ENCODE results near the gene ZNF595. TPM values are rescaled to one million over a fixed set of nuclear protein-coding genes. Genes with fewer than 3 reads are reported as not detected.
A peak's percentile ranks its signal among the peaks of the same experiment; 100 is the strongest.
"Not testable (repeated sequence)": the region's sequence is repeated elsewhere in the genome, so short reads cannot be mapped to it uniquely, and the experiment has no call there.

ZNF595 gene
- total RNA-seq, 1 donor = 17.7 TPM

DNA sequence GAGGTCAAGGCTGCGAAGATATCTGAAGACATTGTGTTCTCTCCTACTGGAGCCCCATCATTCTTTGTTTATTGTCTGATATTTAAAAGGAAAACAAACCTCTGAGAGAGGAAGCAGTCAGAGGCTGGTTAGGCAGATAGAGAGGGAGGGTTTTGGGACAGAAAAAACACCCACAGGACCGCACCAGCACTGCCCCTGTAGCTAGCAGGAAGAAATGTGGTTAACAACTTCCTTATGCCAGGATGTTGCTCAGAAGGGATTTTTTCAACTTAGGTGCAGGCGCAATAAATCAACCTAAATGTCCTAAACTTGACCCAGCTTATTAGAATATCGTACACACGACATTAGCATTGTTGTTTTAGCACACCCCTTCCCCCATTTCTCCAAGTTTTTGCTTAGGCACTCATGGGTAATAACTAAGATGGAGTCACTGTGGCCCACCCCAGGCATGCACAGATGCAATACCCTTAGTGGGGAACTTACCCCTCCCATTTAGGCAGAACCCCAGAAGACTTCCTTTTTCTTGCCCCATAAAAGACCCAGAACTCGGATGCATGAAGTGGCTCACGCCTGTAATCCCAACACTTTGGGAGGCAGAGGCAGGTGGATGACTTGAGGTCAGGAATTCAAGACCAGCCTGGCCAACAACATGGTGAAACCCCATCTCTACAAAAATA, 68.4 kb downstream of the ZNF595 start:
- no peak for TF ChIP-seq CTCF (IDR thresholded peaks at IDR 0.05; ENCODE audit: insufficient read depth, low read depth, low read length)
- DNase-seq (ENCODE audit: low read depth) = no peak
- H3K4me3 ChIP-seq (ENCODE audit: low read depth, low read length) = no peak overlapping the region

DNA sequence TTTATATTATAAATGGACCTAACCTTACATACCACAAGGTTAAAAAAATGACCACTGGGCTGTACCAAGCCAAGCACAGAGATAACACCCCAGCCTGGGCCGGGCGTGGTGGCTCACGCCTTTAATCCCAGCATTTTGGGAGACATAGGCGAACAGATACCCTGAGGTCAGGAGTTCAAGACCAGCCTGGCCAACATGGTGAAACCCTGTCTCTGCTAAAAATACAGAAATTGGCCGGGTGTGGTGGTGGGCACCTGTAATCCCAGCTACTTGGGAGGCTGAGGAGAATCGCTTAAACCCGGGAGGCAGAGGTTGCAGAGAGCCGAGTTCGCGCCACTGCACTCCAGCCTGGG, 70.8 kb downstream of the ZNF595 start:
- peak overlapping the region; percentile 96 for H3K4me3 ChIP-seq (ENCODE audit: low read depth, low read length)
- DNase-seq (ENCODE audit: low read depth) = not testable (repeated sequence)

GRCh38 chr4:124275-125081, 71.4 kb downstream of the ZNF595 start, which contains the start of gene ZNF718:
Gene ZNF718, plus strand, starts transcription at chr4:124501. Its CDS starts 170 bp downstream, at chr4:124671.
- peak within 1 kb of the TSS; percentile 96 for H3K4me3 ChIP-seq (ENCODE audit: low read depth, low read length)
- no peak for TF ChIP-seq CTCF (IDR thresholded peaks at IDR 0.05; ENCODE audit: insufficient read depth, low read depth, low read length)
- DNase-seq (ENCODE audit: low read depth) = peak; percentile 98

- no peak for TF ChIP-seq CTCF (IDR thresholded peaks at IDR 0.05; ENCODE audit: insufficient read depth, low read depth, low read length)
- peak; percentile 29 for DNase-seq (ENCODE audit: low read depth)
- peak overlapping the region; percentile 96 for H3K4me3 ChIP-seq (ENCODE audit: low read depth, low read length)
Measured at GRCh38 chr4:125091-125771, 72.1 kb downstream of the ZNF595 start.

- no peak for DNase-seq (ENCODE audit: low read depth)
- no peak for TF ChIP-seq CTCF (IDR thresholded peaks at IDR 0.05; ENCODE audit: insufficient read depth, low read depth, low read length)
- peak overlapping the region; percentile 96 for H3K4me3 ChIP-seq (ENCODE audit: low read depth, low read length)
Measured at GRCh38 chr4:125833-126232, 72.7 kb downstream of the ZNF595 start.

- no peak overlapping the region for H3K4me3 ChIP-seq (ENCODE audit: low read depth, low read length)
- no peak for DNase-seq (ENCODE audit: low read depth)
- no peak for TF ChIP-seq CTCF (IDR thresholded peaks at IDR 0.05; ENCODE audit: insufficient read depth, low read depth, low read length)
Measured at GRCh38 chr4:132483-132882, 79.4 kb downstream of the ZNF595 start.

Other genes starting within 250 kb of the ZNF595 start
- 7.1 and 8.2 TPM in 2 replicates for gene ZNF718, start 71.2 kb downstream of the ZNF595 start, total RNA-seq